HCT116 (cell line): ENCODE results near the gene JAM3. TPM values are rescaled to one million over a fixed set of nuclear protein-coding genes. Genes with fewer than 3 reads are reported as not detected.

Experiments
- ATAC-seq: fragments of 200-7000 bp; cut with Tn5 transposase; 2 replicates; pipeline ENCODE4 v1.9.1; 2020; ENCODE audit warnings: mild to moderate bottlenecking, moderate library complexity
- BruUV-seq: library from RNA; stranded (reverse); fragments of 400-500 nt; replicated peaks from 2 replicates; lab custom pipeline; 2021; lab: Mats Ljungman, UMichigan
- CTCF ChIA-PET: fragments of 300-600 bp; sonication (Branson Sonifier 250); formaldehyde crosslinking; loops from one replicate; lab custom pipeline; 2021; ENCODE audit warnings: antibody characterized with exemption; lab: Charles Lee
- POLR2A ChIA-PET: fragments of 300-600, 350-600 bp; sonication (Branson Sonifier 250); formaldehyde crosslinking; loops from one replicate; lab custom pipeline; 2021; ENCODE audit warnings: antibody characterized with exemption; lab: Charles Lee
- RAD21 ChIA-PET, 2 experiments: fragments of 300-600 bp; sonication (Branson Sonifier 250); formaldehyde crosslinking; loops; one replicate each; lab custom pipeline; 2023; ENCODE audit warnings: low total read pairs in 2 of 2; ENCODE audit not compliant: uncharacterized antibody in 2 of 2, unreplicated experiment in 2 of 2, low non-redundant PET in 1 of 2; lab: Charles Lee
- DNase-seq: peaks from one replicate; pipeline ENCODE4 v3.0.0-alpha.2; 2010; ENCODE audit warnings: low read depth, low spot score
- H2AFZ ChIP-seq: fragments of 200-600 bp; shearing (Covaris generic), sonication (generic); 2 replicates; pipeline ENCODE4 v1.6.1; 2017; ENCODE audit warnings: low read depth, mixed run types, mixed read lengths, antibody characterized with exemption, low read length; ENCODE audit not compliant: poor library complexity, severe bottlenecking
- H3K27ac ChIP-seq: 2 replicates; pipeline ENCODE4 v1.5.1; 2012; ENCODE audit warnings: low read depth, low read length
- H3K27me3 ChIP-seq: fragments of 200-600 bp; sonication (generic); 2 replicates; pipeline ENCODE4 v1.6.1; 2016; ENCODE audit warnings: mixed run types, low read length, mixed read lengths; ENCODE audit not compliant: insufficient read depth
- H3K36me3 ChIP-seq, 2 experiments: fragments of 200-500 bp in 1 of 2; fragments of 200-600 bp in 1 of 2; sonication (Bioruptor generic) in 1 of 2; sonication (generic) in 1 of 2; 2 replicates each; pipeline versions ENCODE4 v1.5.1 to v1.6.1; 2014 to 2016; ENCODE audit warnings: low read length in 2 of 2, inconsistent platforms in 1 of 2, mixed read lengths in 1 of 2, mixed run types in 1 of 2; ENCODE audit not compliant: insufficient read depth in 2 of 2, control insufficient read depth in 1 of 2
- H3K4me1 ChIP-seq, 2 experiments: fragments of 200-600 bp in 1 of 2; sonication (generic) in 1 of 2; 2 replicates each; pipeline versions ENCODE4 v1.5.1 to v1.6.1; 2012 to 2017; ENCODE audit warnings: low read length in 2 of 2, inconsistent platforms in 1 of 2, mild to moderate bottlenecking in 1 of 2, mixed read lengths in 1 of 2, mixed run types in 1 of 2, moderate library complexity in 1 of 2; ENCODE audit not compliant: insufficient read depth in 2 of 2, control insufficient read depth in 1 of 2
- H3K4me2 ChIP-seq: fragments of 200-600 bp; sonication (generic); 2 replicates; pipeline ENCODE4 v1.6.1; 2017; ENCODE audit warnings: mixed run types, low read length, mixed read lengths
- H3K4me3 ChIP-seq, 2 experiments: fragments of 200-600 bp in 1 of 2; sonication (generic) in 1 of 2; replicated peaks in 1 of 2; 2 replicates each; pipeline ENCODE4 v1.5.1; 2011 to 2016; ENCODE audit warnings: low read length in 2 of 2, control low read depth in 1 of 2, low read depth in 1 of 2, mild to moderate bottlenecking in 1 of 2, mixed read lengths in 1 of 2, mixed run types in 1 of 2
- H3K79me2 ChIP-seq: fragments of 200-600 bp; sonication (generic); 2 replicates; pipeline ENCODE4 v1.6.1; 2017; ENCODE audit warnings: mild to moderate bottlenecking, mixed run types, low read length, moderate library complexity, mixed read lengths; ENCODE audit not compliant: insufficient read depth
- H3K9ac ChIP-seq: fragments of 200-600 bp; sonication (generic); 2 replicates; pipeline ENCODE4 v1.6.1; 2016; ENCODE audit warnings: low read length, mixed read lengths
- H3K9me2 ChIP-seq: fragments of 200-600 bp; sonication (generic), shearing (Covaris generic); 2 replicates; pipeline ENCODE4 v1.6.1; 2017; ENCODE audit warnings: mixed run types, mild to moderate bottlenecking, moderate library complexity; ENCODE audit not compliant: insufficient read depth
- H3K9me3 ChIP-seq, 2 experiments: fragments of 200-500 bp in 1 of 2; fragments of 200-600 bp in 1 of 2; sonication (Bioruptor generic) in 1 of 2; sonication (generic) in 1 of 2; 2 replicates each; pipeline ENCODE4 v1.6.1; 2014 to 2017; ENCODE audit warnings: low read length in 2 of 2, mixed read lengths in 2 of 2, inconsistent platforms in 1 of 2, low read depth in 1 of 2, mild to moderate bottlenecking in 1 of 2, mixed run types in 1 of 2, moderate library complexity in 1 of 2; ENCODE audit not compliant: control insufficient read depth in 1 of 2, insufficient read depth in 1 of 2
- H4K20me1 ChIP-seq: fragments of 200-600 bp; sonication (generic), shearing (Covaris generic); 2 replicates; pipeline ENCODE4 v1.6.1; 2017; ENCODE audit warnings: mixed run types, mild to moderate bottlenecking, moderate library complexity; ENCODE audit not compliant: insufficient read depth
- CEBPB ChIP-seq: IDR thresholded peaks from 2 replicates; pipeline ENCODE4 v1.6.1; 2012; ENCODE audit warnings: low read depth
- EZH2 ChIP-seq: fragments of 200-600 bp; sonication (generic); IDR thresholded peaks from 2 replicates; pipeline ENCODE4 v1.6.1; 2017; ENCODE audit warnings: antibody characterized with exemption, mixed run types
- POLR2AphosphoS5 ChIP-seq: IDR thresholded peaks from 2 replicates; pipeline ENCODE4 v1.6.1; 2011; ENCODE audit warnings: mild to moderate bottlenecking, low read depth, low read length, moderate library complexity
- RAD21 ChIP-seq: IDR thresholded peaks from 2 replicates; pipeline ENCODE4 v1.6.1; 2012; ENCODE audit warnings: low read depth, mild to moderate bottlenecking
- SIN3A ChIP-seq: IDR thresholded peaks from 2 replicates; pipeline ENCODE4 v1.6.1; 2012; ENCODE audit warnings: low read depth
- SP1 ChIP-seq: IDR thresholded peaks from 2 replicates; pipeline ENCODE4 v1.6.1; 2012; ENCODE audit warnings: low read depth
- ZFX ChIP-seq: fragments of 450-650 bp; IDR thresholded peaks from 2 replicates; pipeline ENCODE4 v1.6.1; 2017
- ZNF274 ChIP-seq: fragments of 200-500 bp; sonication (Bioruptor generic); IDR thresholded peaks from 2 replicates; pipeline ENCODE4 v1.6.1; 2014; ENCODE audit warnings: mild to moderate bottlenecking, low read depth, low read length, inconsistent platforms
- intact Hi-C: fragments of 100-400 bp; cut with micrococcal nuclease; formaldehyde crosslinking; loops from 2 replicates; pipeline ENCODE4 v1.10.0; 2022
- total RNA-seq: library from RNA; stranded (reverse); gene quantifications from one replicate; pipeline ENCODE4 v1.2.1, GENCODE V29; 2021; ENCODE audit not compliant: unreplicated experiment
- TF ChIP-seq, protein P1 (sequence below), 3 experiments: fragments of 200-600 bp in 1 of 3; sonication (generic) in 1 of 3; IDR thresholded peaks in 2 of 3; conservative IDR thresholded peaks in 1 of 3; 2 replicates each; pipeline ENCODE4 v1.5.1; 2012 to 2017; ENCODE audit warnings: low read depth in 2 of 3, low read length in 2 of 3, antibody characterized with exemption in 1 of 3, borderline replicate concordance in 1 of 3, control low read depth in 1 of 3, mild to moderate bottlenecking in 1 of 3, mixed read lengths in 1 of 3, mixed run types in 1 of 3, moderate library complexity in 1 of 3; ENCODE audit not compliant: insufficient read depth in 1 of 3
- TF ChIP-seq, protein P2 (sequence below): IDR thresholded peaks from 2 replicates; pipeline ENCODE4 v1.6.1; 2012

The JAM3 gene
- total RNA-seq, 1 experiment from 2014 or later = 0.25 TPM

DNA sequence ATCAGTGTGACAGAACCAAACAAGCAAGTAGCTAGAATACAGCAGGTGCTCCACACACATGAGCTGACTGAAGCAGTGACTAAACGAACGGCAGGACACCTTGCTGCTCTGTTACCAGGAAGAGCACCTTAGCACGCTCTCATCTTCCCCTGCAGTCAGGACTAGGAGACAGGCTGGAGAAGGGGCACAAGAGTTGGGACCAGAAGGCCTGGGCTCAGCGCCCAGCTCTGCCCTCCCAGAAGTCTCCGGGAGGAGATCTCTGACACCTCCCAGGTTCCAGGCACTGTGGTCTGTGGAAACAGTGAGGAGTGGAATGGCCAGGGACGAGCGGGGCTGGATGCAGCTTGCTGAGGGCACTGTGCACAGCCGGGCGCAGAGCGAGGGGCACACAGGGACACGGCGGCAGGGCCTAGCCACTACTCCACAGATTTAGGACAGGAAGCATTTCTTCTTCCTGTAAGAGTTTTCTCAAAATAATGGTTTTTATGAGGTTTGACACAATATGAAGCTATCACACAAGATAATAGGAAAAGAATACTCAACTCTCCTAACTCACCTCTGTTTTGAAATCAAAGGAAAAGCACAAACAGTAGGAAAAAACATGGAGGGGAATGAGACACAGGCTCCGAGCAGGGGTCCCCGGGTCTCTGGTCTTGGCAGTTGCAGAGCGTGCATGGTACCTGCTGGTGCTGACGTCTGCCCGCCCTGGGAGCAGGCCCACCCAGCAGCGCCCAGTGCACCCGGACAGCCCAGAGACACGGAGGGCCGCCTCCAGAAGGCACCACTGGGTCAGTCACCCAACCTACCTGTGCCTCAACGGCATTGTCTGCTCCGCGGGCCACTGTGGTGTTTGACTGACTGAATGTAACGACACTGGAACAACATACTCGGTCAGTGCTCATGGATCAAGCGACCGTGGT, 87.3 kb downstream of the JAM3 start:
- Histone ChIP-seq H3K9me3 (no peaks in the 10 kb centered on the region), H3K79me2 (no peaks in the 10 kb centered on the region), H4K20me1 (no peaks in the 10 kb centered on the region), H3K9me2 (no peaks in the 10 kb centered on the region), H3K4me2 (no peak overlapping the region), H3K4me1 (no peaks in the 10 kb centered on the region), H3K27ac (no peak overlapping the region), H3K9ac (no peak overlapping the region), H2AFZ (no peak overlapping the region), H3K4me3 (no peak overlapping the region), H3K27me3 (no peaks in the 10 kb centered on the region), H3K36me3 (peaks cover 28 to 75% of the 10 kb centered on the region in 2 experiments; a peak in 3 of 4 replicates)
- RAD21 ChIA-PET = no interaction called here
- BruUV-seq = no TSS peak
- POLR2A ChIA-PET = no interaction called here
- no peak for DNase-seq
- CTCF ChIA-PET = no interaction called here
- no peak for ATAC-seq
- intact Hi-C loops = no loop called here
- TF ChIP-seq EZH2 = no peak
- TF ChIP-seq RAD21 = no peak
- TF ChIP-seq, protein P1, sequence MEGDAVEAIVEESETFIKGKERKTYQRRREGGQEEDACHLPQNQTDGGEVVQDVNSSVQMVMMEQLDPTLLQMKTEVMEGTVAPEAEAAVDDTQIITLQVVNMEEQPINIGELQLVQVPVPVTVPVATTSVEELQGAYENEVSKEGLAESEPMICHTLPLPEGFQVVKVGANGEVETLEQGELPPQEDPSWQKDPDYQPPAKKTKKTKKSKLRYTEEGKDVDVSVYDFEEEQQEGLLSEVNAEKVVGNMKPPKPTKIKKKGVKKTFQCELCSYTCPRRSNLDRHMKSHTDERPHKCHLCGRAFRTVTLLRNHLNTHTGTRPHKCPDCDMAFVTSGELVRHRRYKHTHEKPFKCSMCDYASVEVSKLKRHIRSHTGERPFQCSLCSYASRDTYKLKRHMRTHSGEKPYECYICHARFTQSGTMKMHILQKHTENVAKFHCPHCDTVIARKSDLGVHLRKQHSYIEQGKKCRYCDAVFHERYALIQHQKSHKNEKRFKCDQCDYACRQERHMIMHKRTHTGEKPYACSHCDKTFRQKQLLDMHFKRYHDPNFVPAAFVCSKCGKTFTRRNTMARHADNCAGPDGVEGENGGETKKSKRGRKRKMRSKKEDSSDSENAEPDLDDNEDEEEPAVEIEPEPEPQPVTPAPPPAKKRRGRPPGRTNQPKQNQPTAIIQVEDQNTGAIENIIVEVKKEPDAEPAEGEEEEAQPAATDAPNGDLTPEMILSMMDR (IDR thresholded peaks at IDR 0.05 in 2 of 3, conservative IDR thresholded peaks at IDR 0.05 in 1 of 3; ENCODE audit: borderline replicate concordance in 1 of 3, insufficient read depth in 1 of 3, low read depth in 2 of 3, low read length in 2 of 3) = no peak
- TF ChIP-seq ZFX = no peak
- TF ChIP-seq SIN3A = no peak
- TF ChIP-seq CEBPB = no peak
- TF ChIP-seq, protein P2, sequence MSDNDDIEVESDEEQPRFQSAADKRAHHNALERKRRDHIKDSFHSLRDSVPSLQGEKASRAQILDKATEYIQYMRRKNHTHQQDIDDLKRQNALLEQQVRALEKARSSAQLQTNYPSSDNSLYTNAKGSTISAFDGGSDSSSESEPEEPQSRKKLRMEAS = no peak
- TF ChIP-seq ZNF274 = no peak
- no peak for TF ChIP-seq SP1
- TF ChIP-seq POLR2AphosphoS5 = no peak
